NCI-H748 (cell line): Measurements from ENCODE around the gene MAMLD1.
A peak's percentile ranks its signal among the peaks of the same experiment; 100 is the strongest.

ENCODE experiments used
- DNase-seq: peaks from one replicate; lab custom pipeline; 2025; ENCODE audit not compliant: unreplicated experiment; lab: John Stamatoyannopoulos, UW

Gene MAMLD1

DNA sequence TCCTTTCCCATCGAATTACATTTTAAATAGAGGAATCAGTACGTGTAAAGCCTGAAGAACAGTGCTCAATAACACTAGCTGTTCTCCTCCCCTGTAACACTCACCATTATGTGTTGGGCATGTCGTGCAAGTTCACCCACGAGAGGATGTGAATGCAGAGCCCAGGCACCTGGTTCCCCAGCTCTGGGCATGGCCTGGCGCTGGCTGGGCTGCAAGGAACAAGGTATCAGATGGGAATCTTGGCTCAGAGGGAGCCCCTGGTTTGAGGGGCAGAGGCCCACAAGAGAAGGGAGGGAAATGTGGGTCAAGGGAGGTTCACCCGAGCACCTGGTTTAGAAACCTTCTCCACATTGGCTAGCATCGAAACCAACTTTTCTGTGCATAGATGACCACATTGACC is 163.6 kb downstream of the MAMLD1 start:
- DNase-seq = no peak

GRCh38 chrX:150527108-150527507 is 164.0 kb downstream of the MAMLD1 start:
- no peak for DNase-seq

DNA sequence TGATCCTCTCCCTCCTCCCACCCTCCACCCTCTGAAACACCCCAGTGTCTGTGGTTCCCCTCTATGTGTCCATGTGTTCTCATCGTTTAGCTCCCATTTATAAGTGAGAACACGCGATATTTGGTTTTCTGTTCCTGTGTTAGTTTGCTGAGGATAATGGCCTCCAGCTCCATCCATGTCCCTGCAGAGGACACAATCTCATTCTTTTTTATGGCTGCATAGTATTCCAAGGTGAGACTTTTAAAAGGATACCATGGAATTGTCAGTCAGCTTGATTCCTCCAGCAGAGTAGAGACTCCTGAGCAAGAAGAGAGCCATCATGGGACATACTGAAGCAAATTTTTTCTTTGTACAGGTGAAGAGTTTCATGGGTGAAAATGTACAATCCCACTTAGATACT is 166.5 kb downstream of the MAMLD1 start:
- no peak for DNase-seq

- DNase-seq = no peak
Measured at GRCh38 chrX:150530821-150531220, 167.7 kb downstream of the MAMLD1 start.

GRCh38 chrX:150531467-150531866 is 168.3 kb downstream of the MAMLD1 start:
- DNase-seq = no peak

DNA sequence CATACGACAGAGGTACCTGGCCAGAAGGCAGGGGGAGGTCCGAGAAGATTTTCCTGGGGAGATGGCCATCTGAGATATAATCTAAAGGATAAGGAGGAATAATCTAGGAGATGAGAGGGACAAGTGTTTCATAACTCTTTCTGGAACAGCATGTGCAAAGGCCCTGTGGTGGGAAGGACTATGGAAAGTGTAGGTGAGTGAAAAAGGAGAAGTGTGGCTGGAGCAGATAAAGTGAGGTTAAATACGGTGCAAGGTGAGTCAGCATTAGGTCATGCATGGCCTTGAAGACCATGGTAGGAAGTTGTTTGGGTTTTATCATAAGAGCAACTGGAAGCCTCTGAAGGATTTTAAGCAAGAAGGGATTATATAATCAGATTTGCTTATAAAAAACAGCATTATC is 170.7 kb downstream of the MAMLD1 start:
- no peak for DNase-seq

- DNase-seq = no peak
Measured at GRCh38 chrX:150536455-150537116, 173.5 kb downstream of the MAMLD1 start.

GRCh38 chrX:150537851-150538250 is 174.7 kb downstream of the MAMLD1 start:
- DNase-seq = no peak

- no peak for DNase-seq
Measured at GRCh38 chrX:150540965-150541364, 177.8 kb downstream of the MAMLD1 start.

GRCh38 chrX:150542846-150543229 is 179.7 kb downstream of the MAMLD1 start:
- no peak for DNase-seq

- no peak for DNase-seq
Measured at GRCh38 chrX:150543230-150544155, 180.4 kb downstream of the MAMLD1 start.

- no peak for DNase-seq
Measured at GRCh38 chrX:150544222-150544787, 181.2 kb downstream of the MAMLD1 start.

DNA sequence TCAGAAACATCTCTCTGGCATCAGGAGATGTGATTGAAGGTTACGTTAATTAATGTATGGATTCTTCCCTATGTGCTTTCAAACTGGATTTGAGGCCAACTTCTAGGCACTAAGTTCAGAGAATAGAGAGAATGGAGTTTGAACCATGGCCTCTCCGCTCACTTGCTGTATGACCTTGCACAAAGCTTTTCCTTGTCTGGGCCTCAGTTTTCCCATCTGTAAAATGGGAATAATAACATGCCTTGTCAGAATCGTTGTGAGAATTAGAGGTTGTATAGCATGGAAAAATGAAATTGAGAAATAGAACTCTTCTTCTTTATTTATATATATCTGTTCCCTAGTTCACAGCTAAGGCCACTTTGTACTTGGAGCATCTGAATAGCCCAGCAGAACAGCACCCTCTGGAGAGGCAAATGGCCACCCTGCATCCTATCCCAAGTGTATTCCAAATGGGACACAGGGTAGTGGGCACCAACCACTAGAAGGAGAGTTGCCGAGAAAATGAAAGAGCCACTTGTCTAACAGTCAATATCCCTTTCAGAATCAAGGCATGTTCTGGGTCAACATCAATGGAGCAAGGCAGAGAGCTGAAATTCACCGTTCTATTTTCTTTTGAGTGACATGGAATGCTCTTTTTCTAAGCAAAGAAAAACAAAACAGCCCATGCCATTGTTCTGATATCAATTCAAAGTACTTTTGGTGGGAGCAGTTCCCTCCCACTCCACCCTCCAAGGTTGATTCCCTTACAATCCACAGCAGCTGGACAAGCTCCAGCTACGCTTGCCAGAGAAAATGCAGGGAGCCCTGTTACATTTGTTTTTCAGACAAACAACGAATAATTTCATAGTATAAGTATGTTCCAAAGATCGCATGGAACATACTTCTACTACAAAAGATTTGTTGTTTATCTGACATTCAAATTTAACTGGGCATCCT is 182.0 kb downstream of the MAMLD1 start:
- DNase-seq = no peak

DNA sequence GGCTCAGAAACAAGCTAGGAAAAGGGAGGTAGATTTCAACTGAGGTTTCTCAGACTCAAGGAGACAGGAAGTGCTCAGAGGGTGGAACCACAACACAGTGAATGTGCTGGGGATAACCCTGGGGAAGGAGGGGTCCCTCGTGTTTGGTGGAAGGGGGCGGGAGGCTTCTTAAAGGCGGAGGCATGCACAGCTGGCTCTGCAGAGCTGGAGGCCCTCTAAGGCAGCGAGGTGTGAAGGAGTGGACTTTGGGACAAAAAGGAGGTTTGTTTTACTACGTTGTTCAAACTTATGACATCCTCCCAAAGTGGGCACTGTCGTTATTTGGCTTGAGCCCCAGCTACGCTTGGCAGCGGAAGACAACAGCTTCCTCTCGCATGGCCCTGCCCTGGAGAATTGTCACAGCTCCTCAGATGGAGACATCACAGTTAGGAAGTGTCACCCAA is 183.6 kb downstream of the MAMLD1 start:
- DNase-seq = no peak

DNA sequence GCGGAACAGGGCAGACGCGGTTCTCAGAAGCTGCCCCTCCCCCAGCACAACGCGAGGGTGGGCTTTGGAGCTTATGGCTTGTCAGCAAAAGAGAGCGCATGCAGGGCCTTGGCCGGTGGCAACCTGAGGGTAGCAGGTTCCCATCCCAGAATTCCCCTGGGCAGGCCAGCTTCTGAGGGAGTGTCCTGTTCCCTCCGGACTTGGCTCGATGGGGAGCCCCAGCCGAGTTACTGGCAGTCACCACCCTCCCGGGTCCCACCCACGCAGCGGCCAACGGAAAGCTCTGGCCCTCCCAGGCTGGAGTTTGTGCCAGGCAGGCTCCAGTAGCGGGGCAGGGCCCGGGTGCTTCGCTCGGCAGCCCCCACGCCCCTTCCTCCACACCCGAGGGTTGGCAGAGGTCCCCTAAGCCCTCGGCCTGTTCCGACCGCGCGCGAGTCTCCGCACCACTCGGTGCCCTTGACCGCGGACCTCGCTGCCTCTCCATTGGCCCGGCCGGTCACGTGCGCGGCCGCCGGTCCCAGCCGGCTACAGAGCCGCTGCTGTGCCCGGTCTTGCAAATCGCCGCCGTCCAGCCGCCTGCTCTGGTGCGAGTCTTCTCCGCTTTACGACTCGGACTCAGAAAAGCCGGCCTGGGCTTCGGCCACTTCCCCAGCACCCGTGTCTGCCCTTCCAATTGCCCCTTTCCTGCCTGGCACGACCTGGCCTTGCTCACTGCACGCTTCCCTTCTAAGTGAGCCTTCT is 184.4 kb downstream of the MAMLD1 start:
- peak; percentile 72 for DNase-seq

GRCh38 chrX:150548251-150548650 is 185.1 kb downstream of the MAMLD1 start:
- no peak for DNase-seq

DNA sequence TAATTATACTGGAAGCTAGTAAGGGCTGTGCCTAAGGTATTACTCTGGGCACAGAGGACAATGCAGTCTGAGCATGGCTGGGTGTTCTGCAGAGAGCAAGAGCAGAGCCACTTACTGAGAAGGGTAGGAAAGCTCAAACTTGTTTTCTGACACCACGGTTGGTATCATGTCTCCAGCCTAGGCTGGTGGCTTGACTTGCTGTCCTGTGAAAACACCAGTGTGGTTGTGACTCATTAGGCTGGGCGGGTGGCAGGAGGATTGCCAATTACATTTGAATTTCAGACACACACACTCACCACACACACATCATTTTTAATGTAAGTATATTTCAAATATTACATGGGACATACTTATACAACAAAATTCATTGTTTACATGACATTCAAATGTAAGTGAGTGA is 185.6 kb downstream of the MAMLD1 start:
- no peak for DNase-seq

- no peak for DNase-seq
Measured at GRCh38 chrX:150551963-150552362, 188.8 kb downstream of the MAMLD1 start.

DNA sequence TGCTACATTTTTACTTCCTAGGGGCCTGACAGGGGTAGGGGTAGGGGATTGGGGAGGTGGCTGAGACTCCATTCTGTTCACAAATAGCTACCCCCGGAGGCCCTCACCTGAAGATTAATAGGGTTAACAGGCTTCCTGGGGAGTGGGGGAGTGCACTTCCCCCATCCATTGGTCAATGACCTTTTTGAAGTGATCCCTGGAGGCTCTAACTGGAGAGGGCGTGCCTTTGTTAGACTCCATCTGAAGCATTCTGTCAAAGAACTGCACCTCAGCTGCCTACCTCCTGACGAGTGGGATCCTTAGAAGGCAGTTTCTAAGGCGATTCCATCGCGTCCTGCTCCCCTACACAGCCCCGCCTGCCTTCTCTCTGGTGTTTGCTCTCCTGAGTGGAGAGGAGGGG is 195.3 kb downstream of the MAMLD1 start:
- DNase-seq = no peak
